GM19025 (cell line): ENCODE data around the gene AKR1B1.

Experiments
- ATAC-seq: cut with Tn5 transposase; IDR thresholded peaks from one replicate; pipeline ENCODE4 v1.9.1; 2021; ENCODE audit warnings: mild to moderate bottlenecking, low read depth, moderate library complexity; ENCODE audit not compliant: unreplicated experiment

AKR1B1 gene

DNA sequence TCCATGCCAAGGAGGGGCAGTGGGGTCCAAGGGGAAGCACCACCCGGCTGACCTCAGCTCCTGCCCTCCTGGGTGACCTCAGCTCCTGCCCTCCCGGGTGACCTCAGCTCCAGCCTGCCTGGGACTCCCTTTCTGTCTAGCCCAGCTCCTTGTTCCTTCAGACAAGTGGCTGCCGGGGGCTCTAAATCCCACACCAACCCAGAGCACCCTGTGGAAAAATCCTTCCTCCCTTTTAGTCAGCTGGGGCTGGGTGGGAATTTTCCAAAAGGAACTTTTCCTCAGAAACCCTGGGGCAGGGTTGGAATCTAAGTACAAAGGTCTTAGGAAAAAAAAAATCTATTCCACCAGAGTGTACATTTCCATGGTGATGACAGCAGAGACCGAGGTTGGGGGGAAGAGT lies 36.3 kb downstream of the AKR1B1 start:
- no peak for ATAC-seq

DNA sequence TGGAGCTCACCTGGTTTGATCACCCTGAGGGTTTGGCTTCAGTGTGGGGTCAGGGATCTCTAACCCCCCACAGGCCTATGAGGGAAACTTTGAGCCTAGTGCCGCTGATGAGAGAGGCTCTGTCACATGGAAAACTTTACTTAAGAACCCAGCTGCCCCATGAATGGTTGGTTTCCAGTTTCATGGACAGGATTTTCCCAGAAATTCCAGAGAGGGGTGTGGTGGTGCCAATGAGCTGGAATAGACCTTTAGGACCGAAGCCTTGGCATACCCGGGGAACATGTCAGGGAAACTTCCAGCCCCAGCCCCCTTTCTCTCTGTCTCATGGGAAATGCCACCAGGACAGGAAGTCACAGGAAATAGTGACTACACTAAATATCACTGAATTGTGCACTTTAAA lies 36.9 kb downstream of the AKR1B1 start:
- ATAC-seq = no peak

DNA sequence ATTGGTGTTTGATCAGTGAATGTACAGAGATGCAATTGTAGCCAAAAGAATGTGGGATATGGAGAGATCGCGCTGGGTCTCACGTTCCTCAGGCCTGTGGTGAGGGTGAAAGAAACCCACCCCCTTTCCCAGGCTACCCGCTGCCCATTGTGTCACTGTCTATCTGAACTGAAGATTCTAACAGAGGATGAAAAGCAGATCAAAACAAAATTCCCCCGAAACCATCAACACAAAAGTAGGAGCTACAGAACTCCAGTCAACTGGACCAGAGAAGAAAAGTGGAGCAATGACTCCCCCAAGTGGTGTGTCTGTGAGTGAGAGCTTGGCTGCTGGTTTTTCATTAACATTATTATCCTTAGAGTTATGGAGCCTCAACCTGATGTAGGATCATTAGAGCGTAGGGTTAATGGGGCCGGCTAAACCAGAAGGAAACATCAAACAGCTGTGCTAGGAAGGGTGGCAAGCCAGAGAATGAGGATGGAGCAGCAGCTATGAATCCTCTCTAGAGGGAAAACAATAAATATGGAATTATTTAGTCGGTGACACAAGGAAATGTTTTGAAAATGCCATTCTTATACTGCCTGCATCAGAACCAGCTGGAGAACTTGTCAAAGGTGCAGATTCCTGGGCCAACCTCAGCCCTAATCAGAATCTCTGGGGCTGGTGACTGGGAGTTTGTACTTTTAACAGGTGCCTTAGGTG lies 38.3 kb downstream of the AKR1B1 start:
- no peak for ATAC-seq

DNA sequence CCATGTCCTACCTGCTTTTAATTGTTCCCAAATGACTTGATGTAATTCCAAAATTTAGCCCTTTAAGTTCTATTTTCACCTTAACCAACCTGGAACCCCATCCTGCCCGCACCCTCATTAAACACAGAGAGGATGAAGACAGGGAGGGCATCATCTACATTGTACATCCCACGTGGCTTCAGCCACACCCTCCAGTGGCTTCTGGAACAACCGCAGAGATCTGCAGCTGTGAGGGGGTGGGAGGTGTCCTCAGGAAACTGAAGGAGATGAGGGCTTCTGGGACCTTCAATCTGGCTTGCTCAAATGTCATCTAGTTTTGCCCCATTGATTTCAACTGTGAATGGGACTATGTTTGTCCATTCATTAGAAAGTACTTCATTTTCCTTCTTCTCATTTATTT lies 39.0 kb downstream of the AKR1B1 start:
- no peak for ATAC-seq

DNA sequence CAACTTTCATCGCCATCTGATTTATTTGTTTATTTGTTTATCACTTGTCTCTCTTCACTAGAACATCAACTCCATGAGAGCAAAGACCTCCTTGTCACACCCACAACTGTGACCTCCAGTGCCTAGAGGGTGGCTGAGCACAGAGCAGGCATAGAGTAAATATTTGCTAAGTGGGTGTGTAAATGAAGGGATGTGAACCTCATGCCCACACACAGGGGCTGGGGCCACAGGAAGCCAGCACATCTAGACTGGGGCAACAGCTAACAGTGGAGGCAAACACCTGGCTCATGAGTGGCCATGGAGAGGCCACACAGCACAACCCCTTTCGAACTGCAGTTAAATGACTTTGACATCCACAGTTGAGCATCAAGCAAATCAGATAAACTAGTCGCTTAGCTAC lies 39.8 kb downstream of the AKR1B1 start:
- no peak for ATAC-seq

DNA sequence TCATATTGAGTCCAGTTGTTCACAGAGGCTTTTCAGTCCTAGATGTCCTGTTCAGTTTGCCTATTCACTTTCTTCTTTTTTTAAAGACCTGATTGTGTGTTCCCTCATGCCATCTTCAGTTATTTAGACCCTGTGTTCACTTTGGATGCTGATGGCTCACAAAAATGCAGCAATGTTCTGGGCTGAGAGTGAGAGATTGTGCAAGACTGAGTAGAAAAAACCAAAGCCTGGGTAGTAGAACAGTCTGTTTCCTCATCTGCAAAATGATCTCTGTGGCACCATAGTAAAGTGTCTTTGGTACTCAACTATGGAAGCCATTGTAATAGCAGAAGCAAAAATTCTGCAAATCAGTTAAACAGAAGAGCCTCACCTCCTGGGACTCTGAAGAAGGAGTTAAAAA lies 43.2 kb downstream of the AKR1B1 start:
- no peak for ATAC-seq

DNA sequence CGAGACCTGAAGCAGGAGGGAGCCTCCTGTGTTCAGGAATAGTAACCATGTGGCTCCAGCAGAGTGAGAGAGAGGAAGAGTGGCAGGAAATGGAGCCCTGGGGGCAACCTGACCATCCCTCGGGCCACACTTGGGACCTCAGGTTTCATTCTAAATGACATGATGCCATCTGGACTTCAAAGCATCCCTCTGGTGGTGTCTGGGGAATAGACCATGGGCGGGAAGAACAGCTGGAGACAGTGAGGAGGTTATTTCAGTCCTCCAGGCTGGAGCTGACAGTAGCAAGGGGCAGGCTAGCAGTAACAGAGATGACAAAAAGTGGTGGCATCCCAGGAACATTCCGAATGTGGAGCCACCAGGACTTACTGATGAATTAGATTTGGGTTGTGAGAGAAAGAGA lies 44.8 kb downstream of the AKR1B1 start:
- no peak for ATAC-seq

DNA sequence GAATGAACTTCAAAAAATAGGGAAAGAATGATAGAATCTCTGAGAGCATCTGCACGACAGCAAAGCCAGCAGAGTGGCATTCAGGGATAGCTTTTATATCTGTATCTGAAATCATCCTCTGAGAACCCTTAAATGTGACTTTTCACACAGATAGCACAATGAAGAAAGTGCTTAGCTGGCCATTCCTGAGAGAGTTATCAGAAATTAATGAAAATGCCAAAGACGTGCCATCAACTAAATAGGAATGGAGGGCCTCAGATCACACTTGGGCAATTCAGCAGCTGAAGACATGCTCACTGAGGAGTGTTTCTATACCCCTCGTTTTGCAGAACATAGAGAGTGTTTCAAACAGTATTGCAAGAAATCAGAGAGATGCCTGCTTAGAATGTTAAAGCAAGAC lies 51.6 kb downstream of the AKR1B1 start:
- no peak for ATAC-seq

DNA sequence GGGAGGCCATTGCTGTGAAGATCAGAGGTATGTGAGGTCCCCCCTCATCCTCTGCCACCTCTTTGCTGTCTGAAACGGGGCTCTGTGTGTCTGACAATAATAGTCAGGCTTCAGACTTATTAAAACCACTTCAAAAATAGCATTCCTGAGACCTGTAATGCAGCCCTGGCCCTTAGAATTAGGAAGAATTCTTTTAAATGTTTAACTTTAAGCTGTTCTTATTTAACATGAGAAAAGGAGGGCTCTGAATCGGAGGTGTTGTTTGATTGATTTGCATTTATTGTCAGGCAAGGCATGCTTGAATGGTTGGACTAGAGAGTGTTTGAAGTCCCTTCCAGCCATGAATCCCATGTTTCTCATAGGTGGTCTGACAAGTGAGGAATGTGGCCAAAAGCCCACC lies 52.5 kb downstream of the AKR1B1 start:
- ATAC-seq = no peak

DNA sequence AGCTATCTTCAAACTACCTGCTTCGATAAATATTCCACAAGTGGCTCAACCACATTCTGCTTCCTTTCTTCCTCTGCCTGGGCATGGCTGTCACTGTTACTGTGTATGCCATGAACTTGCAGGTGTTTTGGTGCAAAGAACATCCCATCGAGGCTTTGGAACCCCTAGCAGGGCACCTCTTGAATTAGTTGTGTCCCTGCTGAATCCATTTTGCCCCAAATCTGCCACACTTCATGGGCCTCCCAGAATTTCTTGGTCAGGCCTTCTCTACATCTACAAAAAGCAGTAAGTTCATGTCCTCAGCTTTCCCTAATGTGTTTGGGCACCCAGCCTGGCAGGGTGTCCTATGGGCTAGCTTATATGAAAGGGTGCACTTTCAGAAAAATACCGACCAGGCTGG lies 53.6 kb downstream of the AKR1B1 start:
- no peak for ATAC-seq

DNA sequence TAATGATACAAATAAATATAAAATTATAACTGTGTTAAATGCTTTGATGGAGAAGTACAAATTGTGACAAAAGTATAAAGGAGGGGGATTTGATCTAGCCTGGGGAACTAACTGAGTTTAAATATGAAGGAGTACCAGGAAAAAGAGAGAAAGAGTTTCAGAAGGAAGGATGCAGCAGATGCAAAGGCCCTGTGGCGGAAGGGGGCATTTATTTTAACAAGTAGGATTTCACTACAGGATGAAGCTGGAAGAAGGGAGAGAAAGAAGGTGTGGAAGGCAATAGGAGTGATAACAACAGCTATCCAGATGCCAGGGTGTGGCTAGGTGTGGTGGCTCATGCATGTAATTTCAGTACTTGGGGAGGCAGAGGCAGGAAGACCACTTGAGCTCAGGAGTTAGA lies 55.8 kb downstream of the AKR1B1 start:
- ATAC-seq = no peak

DNA sequence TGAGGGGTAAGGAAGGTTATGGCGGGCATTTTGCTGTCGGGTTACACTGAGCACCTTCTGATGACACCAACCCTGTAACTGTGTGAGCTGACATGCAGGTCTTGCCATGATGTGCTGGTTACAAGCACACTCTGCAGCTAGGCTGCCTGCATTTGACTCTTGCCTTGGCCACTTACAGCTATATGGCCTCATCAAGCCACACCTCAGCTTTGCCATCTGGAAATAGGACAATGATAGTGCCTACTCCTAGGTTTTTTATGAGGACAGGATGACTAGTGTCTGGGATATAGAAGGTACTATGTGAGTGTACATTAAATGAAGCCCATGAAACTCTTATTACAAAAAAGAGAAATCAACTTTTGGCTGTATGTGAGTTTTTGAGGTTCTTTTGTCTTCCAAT lies 58.0 kb downstream of the AKR1B1 start:
- no peak for ATAC-seq

DNA sequence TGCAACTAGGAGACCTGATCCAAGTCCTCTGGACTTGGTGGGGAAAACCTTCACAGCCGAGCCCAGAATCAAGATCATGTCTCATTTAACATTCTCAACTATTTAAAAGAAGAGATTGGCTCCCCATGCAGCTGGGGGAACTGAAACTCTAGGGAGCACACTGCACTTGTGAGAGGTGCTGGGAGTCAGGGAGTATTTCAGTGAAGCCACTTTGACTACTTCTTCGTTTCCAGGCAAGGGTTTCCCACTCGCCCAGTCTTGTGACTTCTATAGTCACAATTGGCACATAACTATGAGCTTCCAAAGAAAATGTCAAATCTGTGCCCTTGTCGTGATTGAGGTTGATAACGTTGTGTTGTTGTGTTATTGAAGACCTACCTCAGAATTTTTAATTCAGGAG lies 62.9 kb downstream of the AKR1B1 start:
- no peak for ATAC-seq

DNA sequence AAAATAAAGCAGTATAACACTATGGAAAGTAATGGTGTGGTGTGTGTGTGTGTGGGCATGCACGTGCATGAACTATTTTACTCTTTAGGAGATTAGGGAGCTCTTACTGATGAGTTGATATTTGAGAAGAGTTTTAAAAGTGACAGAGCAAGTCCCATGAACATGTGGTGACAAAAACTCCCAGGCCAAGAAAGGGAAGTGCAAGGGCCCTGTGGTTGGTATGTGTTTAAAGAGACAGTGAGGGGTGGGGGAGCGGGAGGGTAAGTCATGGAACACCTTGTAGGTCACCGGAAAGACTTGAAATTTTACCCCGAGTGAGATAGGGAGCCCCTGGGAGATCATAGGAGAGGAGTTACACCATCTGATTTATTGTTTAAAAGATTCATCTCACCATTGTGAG lies 63.3 kb downstream of the AKR1B1 start:
- no peak for ATAC-seq

DNA sequence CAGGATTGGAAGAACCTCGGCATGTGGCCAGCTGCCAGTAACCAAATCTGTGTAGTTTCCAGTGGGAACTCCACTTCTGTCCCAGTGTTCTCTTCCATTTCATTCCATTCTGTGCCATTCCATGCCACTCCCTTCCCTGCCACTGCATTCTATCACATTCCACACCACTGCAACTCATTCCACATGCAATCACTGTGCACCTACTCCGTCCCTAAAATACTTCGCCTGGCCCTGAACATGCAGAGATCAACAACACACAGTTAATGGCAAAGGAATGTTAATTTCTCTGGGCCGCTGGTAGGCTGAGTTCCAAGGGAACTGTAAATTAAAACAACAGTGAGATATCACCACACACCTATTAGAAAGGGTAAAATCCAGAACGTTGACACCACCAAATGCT lies 64.8 kb downstream of the AKR1B1 start:
- no peak for ATAC-seq
